ENCODE results near the gene BCAS3.

Gene BCAS3

DNA sequence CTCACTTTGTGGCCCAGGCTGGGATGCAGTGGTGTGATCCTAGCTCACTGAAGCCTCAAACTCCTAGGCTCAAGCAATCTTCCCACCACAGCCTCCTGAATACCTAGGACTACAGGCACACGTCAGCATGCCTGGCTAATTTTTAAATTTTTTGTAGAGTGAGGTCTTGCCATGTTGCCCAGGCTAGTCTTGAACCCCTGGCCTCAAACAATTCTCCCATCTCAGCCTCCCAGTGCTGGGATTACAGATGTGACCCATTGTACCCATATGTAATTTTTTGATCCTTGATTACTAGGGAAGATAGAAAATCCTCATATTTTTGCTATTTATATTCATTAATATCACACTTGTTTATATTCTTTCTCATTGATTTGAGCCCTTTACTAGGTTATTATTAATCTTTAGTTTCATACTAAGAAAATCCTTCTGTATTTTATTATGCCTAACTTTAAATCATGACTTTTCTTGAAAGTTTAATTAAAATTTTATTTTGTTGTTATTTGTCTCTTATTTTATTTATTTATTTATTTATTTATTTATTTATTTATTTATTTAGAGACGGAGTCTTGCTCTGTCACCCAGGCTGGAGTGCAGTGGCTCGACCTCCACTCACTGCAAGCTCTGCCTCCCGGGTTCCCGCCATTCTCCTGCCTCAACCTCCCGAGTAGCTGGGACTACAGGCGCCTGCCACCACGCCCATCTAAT is 75.4 kb downstream of the BCAS3 start:
- TF ChIP-seq CEBPB (IDR thresholded peaks at IDR 0.05) (no peak), NFIC (IDR thresholded peaks at IDR 0.05) (no peak), EGR1 (IDR thresholded peaks at IDR 0.05) (no peak), ZBTB7A (IDR thresholded peaks at IDR 0.05; ENCODE audit: low read depth) (no peak), YY1 (IDR thresholded peaks at IDR 0.05; ENCODE audit: low read depth) (no peak), FOXM1 (IDR thresholded peaks at IDR 0.05; ENCODE audit: borderline replicate concordance, low read depth) (no peak), EP300 (IDR thresholded peaks at IDR 0.05; ENCODE audit: borderline replicate concordance) (no peak), RAD21 (IDR thresholded peaks at IDR 0.05; ENCODE audit: low read depth) (no peak), TCF12 (IDR thresholded peaks at IDR 0.05; ENCODE audit: low read depth) (no peak), CREB1 (IDR thresholded peaks at IDR 0.05; ENCODE audit: low read depth) (no peak), TAF1 (IDR thresholded peaks at IDR 0.05; ENCODE audit: low read depth) (no peak), TEAD4 (IDR thresholded peaks at IDR 0.05) (no peak)
- TF ChIP-seq, protein P1, sequence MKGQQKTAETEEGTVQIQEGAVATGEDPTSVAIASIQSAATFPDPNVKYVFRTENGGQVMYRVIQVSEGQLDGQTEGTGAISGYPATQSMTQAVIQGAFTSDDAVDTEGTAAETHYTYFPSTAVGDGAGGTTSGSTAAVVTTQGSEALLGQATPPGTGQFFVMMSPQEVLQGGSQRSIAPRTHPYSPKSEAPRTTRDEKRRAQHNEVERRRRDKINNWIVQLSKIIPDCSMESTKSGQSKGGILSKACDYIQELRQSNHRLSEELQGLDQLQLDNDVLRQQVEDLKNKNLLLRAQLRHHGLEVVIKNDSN (IDR thresholded peaks at IDR 0.05), result no peak
- TF ChIP-seq, protein P2, sequence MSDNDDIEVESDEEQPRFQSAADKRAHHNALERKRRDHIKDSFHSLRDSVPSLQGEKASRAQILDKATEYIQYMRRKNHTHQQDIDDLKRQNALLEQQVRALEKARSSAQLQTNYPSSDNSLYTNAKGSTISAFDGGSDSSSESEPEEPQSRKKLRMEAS (IDR thresholded peaks at IDR 0.05), result no peak
- TF ChIP-seq, protein P3, sequence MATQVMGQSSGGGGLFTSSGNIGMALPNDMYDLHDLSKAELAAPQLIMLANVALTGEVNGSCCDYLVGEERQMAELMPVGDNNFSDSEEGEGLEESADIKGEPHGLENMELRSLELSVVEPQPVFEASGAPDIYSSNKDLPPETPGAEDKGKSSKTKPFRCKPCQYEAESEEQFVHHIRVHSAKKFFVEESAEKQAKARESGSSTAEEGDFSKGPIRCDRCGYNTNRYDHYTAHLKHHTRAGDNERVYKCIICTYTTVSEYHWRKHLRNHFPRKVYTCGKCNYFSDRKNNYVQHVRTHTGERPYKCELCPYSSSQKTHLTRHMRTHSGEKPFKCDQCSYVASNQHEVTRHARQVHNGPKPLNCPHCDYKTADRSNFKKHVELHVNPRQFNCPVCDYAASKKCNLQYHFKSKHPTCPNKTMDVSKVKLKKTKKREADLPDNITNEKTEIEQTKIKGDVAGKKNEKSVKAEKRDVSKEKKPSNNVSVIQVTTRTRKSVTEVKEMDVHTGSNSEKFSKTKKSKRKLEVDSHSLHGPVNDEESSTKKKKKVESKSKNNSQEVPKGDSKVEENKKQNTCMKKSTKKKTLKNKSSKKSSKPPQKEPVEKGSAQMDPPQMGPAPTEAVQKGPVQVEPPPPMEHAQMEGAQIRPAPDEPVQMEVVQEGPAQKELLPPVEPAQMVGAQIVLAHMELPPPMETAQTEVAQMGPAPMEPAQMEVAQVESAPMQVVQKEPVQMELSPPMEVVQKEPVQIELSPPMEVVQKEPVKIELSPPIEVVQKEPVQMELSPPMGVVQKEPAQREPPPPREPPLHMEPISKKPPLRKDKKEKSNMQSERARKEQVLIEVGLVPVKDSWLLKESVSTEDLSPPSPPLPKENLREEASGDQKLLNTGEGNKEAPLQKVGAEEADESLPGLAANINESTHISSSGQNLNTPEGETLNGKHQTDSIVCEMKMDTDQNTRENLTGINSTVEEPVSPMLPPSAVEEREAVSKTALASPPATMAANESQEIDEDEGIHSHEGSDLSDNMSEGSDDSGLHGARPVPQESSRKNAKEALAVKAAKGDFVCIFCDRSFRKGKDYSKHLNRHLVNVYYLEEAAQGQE (IDR thresholded peaks at IDR 0.05; ENCODE audit: low read depth), result no peak

DNA sequence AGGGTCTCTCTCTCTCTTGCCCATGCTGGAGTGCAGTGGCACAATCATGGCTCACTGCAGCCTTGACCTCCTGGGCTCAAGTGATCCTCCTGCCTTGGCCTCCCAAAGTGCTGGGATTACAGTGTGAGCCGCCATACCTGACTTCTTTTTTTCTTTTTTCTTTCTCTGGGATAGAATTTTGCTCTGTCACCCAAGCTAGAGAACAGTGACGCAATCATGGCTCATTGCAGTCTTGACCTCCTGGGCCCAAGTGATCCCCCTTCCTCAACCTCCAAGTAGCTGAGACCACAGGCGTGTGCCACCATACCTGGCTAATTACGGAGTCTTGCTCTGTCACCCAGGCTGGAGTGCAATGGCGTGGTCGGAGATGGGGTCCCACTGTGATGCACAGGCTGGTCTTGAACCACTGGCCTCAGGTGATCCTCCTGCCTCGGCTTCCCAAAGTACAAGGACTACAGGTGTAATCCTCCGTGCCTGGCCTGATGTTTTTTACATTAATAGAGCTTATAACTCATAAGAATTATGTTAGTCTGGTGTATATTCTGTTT is 76.5 kb downstream of the BCAS3 start:
- TF ChIP-seq, protein P3 (IDR thresholded peaks at IDR 0.05; ENCODE audit: low read depth), result no peak
- TF ChIP-seq EP300 (IDR thresholded peaks at IDR 0.05; ENCODE audit: borderline replicate concordance) (no peak), TCF12 (IDR thresholded peaks at IDR 0.05; ENCODE audit: low read depth) (no peak), FOXM1 (IDR thresholded peaks at IDR 0.05; ENCODE audit: borderline replicate concordance, low read depth) (no peak), CREB1 (IDR thresholded peaks at IDR 0.05; ENCODE audit: low read depth) (no peak), EGR1 (IDR thresholded peaks at IDR 0.05) (no peak)

DNA sequence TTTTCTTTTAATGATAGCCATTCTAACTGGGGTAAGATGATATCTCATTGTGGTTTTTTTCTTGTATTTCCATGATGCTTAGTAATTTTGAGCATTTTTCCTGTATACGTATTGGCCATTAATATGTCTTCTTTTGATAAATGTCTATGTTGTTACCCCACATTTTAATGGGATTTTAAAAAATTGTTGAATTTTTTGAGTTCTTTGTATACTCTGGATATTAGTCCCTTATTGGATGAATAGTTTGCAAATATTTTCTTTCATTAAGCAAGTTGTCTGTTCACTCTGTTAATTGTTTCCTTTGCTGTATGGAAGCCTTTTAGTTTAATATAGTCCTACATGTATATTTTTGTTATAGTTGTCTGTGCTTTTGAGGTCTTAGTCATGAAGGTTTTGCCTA is 79.8 kb downstream of the BCAS3 start:
- TF ChIP-seq CREB1 (IDR thresholded peaks at IDR 0.05; ENCODE audit: low read depth), result no peak
- TF ChIP-seq EP300 (IDR thresholded peaks at IDR 0.05; ENCODE audit: borderline replicate concordance), result no peak
- TF ChIP-seq, protein P1 (IDR thresholded peaks at IDR 0.05), result no peak
- no peak for TF ChIP-seq YY1 (IDR thresholded peaks at IDR 0.05; ENCODE audit: low read depth)
- no peak for TF ChIP-seq CEBPB (IDR thresholded peaks at IDR 0.05)
- no peak for TF ChIP-seq TCF12 (IDR thresholded peaks at IDR 0.05; ENCODE audit: low read depth)
- TF ChIP-seq ZBTB7A (IDR thresholded peaks at IDR 0.05; ENCODE audit: low read depth), result no peak
- TF ChIP-seq TEAD4 (IDR thresholded peaks at IDR 0.05), result no peak
- no peak for TF ChIP-seq EGR1 (IDR thresholded peaks at IDR 0.05)

DNA sequence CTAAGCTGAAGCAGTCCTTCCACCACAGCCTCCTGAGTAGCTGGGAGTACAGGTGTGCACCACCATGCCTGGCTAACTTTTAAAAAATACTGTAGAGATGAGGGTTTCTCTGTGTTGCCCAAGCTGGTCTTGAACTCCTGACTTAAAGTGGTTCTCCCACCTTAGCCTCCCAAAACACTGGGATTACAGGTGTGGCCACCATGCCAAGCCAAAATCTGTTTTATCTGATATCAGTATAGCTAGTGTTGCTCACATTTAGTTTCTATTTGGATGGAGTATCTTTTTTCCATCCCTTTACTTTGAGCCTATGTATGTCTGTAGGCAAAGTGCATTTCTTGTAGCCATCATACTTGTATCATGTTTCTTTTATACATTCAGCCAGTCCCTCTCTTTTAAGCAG is 82.1 kb downstream of the BCAS3 start:
- TF ChIP-seq YY1 (IDR thresholded peaks at IDR 0.05; ENCODE audit: low read depth), result no peak
- TF ChIP-seq, protein P1 (IDR thresholded peaks at IDR 0.05), result no peak
- TF ChIP-seq ZBTB7A (IDR thresholded peaks at IDR 0.05; ENCODE audit: low read depth), result no peak
- TF ChIP-seq TAF1 (IDR thresholded peaks at IDR 0.05; ENCODE audit: low read depth), result no peak
- TF ChIP-seq EP300 (IDR thresholded peaks at IDR 0.05; ENCODE audit: borderline replicate concordance), result no peak
- TF ChIP-seq NFIC (IDR thresholded peaks at IDR 0.05), result no peak
- TF ChIP-seq, protein P2 (IDR thresholded peaks at IDR 0.05), result no peak
- no peak for TF ChIP-seq CEBPB (IDR thresholded peaks at IDR 0.05)
- no peak for TF ChIP-seq EGR1 (IDR thresholded peaks at IDR 0.05)
- no peak for TF ChIP-seq TCF12 (IDR thresholded peaks at IDR 0.05; ENCODE audit: low read depth)
- TF ChIP-seq, protein P3 (IDR thresholded peaks at IDR 0.05; ENCODE audit: low read depth), result no peak
- TF ChIP-seq TEAD4 (IDR thresholded peaks at IDR 0.05), result no peak
- TF ChIP-seq FOXM1 (IDR thresholded peaks at IDR 0.05; ENCODE audit: borderline replicate concordance, low read depth), result no peak
- no peak for TF ChIP-seq CREB1 (IDR thresholded peaks at IDR 0.05; ENCODE audit: low read depth)
- no peak for TF ChIP-seq RAD21 (IDR thresholded peaks at IDR 0.05; ENCODE audit: low read depth)

Data from Ishikawa (cell line).